GM12873 (cell line): Measurements from ENCODE around the gene HAO2.

ENCODE experiments used
- TF ChIP-seq, protein P1 (sequence below): IDR thresholded peaks from 2 replicates; pipeline ENCODE4 v1.5.1; 2012; ENCODE audit warnings: low read depth, mild to moderate bottlenecking, moderate library complexity, low read length, control low read depth; ENCODE audit not compliant: insufficient read depth; ENCODE audit errors: missing control alignments

The HAO2 gene

DNA sequence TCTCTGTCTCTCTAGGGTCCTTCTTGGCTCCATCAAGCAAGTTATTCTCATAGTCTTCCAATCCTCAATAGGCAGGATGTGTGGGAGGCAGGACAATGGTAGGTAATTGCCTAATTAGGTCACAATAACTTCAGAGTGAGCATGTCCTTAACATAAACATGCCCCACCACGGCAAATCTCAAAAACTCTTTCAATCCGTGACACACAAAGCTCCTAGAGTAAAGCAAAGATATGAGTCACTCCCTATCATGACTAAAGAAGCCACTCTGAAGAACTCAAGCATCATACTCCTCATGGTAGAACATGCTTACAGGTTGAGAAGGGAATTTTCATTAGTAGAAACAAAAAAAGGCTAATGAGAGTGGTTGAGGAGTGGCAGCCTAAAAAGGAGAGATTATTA is 4.9 kb downstream of the HAO2 start:
- TF ChIP-seq, protein P1, sequence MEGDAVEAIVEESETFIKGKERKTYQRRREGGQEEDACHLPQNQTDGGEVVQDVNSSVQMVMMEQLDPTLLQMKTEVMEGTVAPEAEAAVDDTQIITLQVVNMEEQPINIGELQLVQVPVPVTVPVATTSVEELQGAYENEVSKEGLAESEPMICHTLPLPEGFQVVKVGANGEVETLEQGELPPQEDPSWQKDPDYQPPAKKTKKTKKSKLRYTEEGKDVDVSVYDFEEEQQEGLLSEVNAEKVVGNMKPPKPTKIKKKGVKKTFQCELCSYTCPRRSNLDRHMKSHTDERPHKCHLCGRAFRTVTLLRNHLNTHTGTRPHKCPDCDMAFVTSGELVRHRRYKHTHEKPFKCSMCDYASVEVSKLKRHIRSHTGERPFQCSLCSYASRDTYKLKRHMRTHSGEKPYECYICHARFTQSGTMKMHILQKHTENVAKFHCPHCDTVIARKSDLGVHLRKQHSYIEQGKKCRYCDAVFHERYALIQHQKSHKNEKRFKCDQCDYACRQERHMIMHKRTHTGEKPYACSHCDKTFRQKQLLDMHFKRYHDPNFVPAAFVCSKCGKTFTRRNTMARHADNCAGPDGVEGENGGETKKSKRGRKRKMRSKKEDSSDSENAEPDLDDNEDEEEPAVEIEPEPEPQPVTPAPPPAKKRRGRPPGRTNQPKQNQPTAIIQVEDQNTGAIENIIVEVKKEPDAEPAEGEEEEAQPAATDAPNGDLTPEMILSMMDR, result no peak

DNA sequence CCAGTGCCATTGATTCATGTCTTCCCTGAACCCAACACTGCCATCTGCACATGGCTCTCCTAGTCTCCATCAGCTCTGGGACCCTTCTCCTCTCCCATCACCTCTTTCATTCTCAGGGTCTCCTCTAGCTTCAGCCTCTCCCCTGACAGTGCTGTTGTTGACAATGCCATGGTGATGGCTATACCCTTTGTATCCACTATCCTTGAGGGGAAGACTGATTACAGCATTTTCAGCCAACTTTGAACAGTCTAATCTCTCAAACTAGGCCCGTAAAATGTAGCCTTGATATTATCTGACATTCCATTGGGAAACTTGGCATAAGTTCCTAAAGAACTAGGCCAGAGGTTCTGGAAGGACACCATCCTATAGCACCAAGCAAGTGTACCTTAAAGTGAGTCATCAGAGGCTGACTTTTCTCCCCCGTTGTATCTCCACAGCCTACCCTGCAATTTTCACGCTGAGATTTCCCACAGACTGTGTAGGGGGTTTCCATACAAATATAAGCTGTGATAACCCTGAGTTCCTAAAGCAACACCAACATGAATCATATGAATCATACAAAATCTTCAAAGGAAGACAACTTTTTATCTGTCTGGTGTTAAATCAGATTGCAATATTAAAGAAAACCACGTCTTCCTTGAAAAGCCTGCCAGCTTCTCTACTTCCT is 5.8 kb downstream of the HAO2 start:
- TF ChIP-seq, protein P1, result no peak

DNA sequence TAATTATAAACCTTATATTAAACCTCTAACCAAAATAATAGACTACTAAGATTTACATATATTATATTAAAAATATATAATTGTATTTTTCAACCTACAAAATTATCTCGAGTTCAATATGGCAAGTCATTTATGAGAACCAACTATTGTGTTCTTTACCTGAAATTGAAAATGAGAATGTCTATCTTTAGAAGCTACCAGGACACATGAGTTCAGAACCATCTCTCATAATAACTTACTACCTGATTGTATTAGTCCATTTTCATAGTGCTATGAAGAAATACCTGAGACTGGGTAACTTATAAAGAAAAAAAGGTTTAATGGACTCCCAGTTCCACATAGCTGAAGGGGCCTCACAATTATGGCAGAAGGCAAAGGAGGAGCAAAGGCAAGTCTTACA is 6.8 kb downstream of the HAO2 start:
- TF ChIP-seq, protein P1, result no peak

DNA sequence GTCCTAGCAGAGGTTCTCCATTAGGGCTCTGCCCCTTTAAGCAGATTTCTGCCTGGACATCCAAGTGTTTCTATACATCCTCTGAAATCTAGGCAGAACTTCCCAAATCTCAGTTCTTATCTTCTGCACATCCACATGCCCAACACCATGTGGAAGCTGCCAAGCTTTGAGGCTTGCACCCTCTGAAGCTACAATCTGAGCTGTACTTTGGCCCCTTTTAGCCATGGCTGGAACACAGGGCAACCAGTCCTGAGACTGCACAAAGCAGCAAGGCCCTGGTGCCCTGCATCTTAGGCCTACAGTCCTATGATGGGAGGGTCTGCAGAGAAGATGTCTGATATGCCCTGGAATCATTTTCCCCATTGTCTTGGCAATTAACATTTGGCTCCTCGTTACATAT is 8.0 kb downstream of the HAO2 start:
- TF ChIP-seq, protein P1, result no peak

DNA sequence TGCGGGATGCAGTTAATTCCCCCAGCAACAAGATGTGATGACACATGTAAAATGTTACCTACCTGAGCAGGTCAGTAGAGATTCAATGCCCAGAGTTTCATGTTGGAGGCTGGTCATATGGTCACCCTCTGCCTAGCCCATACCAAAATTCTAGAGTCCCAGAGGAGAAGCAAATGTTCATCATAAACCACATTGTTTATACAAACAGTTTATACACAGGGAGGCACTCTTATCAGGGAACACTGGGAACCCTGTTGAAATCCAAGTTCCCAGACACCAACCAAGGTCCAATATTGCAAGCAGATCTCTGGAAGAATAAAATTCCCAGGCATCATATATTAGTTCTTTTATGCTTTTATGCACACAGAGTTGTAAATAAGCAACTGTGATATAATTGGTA is 10.5 kb downstream of the HAO2 start:
- TF ChIP-seq, protein P1, result no peak

DNA sequence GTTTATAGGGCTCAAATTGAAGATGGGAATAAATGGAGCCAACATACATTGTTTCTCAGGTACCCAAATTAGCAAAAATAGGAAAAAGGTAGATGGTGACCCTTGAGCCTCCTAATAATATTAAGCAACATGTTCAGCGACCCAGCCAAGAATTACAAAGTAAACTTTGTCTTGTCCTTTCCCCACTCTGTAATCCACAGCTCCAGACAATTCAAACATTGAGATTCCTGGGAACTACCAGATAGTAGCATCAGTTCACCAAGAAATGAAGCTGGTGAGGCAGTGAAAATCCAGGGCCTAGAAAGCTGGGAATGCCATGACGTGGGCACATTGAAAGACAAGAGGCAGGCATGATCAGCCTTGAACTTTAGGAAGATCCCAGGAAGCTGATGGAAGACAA is 11.7 kb downstream of the HAO2 start:
- TF ChIP-seq, protein P1, result no peak

DNA sequence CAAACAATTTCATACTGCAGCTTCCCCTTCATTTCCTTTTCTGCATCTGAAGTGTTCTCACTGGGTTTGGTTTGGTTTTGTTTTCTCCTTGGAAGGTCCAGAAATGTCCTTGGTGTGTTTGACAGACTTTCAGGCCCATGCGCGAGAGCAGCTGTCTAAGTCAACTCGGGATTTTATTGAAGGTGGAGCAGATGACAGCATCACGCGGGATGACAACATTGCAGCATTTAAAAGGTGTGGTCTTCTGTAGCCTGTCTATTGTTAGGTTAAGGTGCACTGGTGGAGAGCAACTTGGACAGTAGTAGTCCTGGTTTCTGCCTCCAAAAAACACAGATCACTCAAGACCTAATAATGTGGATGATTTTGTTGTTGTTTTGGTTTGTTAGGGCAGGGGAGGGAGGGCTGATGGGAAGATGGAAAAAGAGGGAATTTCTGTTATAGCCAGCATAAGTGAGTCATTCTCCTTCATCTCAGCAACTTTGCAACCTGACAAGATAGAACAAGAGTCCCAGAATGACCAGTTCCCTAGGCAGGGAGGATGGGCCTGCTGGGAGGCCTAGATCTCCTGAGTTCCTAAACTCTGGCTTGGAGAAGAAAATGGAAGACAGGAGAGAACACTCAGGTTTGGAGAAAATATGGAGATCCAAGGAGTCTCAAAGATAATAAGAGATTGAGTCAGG is 12.5 kb downstream of the HAO2 start:
- TF ChIP-seq, protein P1, result no peak
